Measurements from ENCODE around the gene MAP1B.

Gene MAP1B

GRCh38 chr5:72199681-72200080 is 92.4 kb downstream of the MAP1B start:
- DNase-seq, result no peak

GRCh38 chr5:72202331-72202825 is 95.1 kb downstream of the MAP1B start:
- no peak for DNase-seq

- DNase-seq, result no peak
Observed at GRCh38 chr5:72203251-72203845, 96.1 kb downstream of the MAP1B start.

GRCh38 chr5:72204946-72205345 is 97.7 kb downstream of the MAP1B start:
- no peak for DNase-seq

GRCh38 chr5:72205431-72206009 is 98.2 kb downstream of the MAP1B start:
- DNase-seq, result peak; percentile 39

- no peak for DNase-seq
Observed at GRCh38 chr5:72206160-72206559, 98.9 kb downstream of the MAP1B start.

GRCh38 chr5:72206994-72207393 is 99.7 kb downstream of the MAP1B start:
- DNase-seq, result no peak

GRCh38 chr5:72208324-72208926 is 101.2 kb downstream of the MAP1B start:
- no peak for DNase-seq

GRCh38 chr5:72209147-72210115 is 102.2 kb downstream of the MAP1B start:
- DNase-seq, result peak; percentile 76

- DNase-seq, result peak; percentile 90
Observed at GRCh38 chr5:72210888-72211678, 103.8 kb downstream of the MAP1B start.

GRCh38 chr5:72212171-72212570 is 104.9 kb downstream of the MAP1B start:
- no peak for DNase-seq

- DNase-seq, result no peak
Observed at GRCh38 chr5:72213482-72213881, 106.2 kb downstream of the MAP1B start.

GRCh38 chr5:72214168-72214567 is 106.9 kb downstream of the MAP1B start:
- DNase-seq, result no peak

- no peak for DNase-seq
Observed at GRCh38 chr5:72216756-72217155, 109.5 kb downstream of the MAP1B start.

- no peak for DNase-seq
Observed at GRCh38 chr5:72221099-72221498, 113.8 kb downstream of the MAP1B start.

GRCh38 chr5:72221541-72221940 is 114.3 kb downstream of the MAP1B start:
- DNase-seq, result no peak

GRCh38 chr5:72222521-72222920 is 115.2 kb downstream of the MAP1B start:
- peak; percentile 26 for DNase-seq

GRCh38 chr5:72223371-72223770 is 116.1 kb downstream of the MAP1B start:
- DNase-seq, result peak; percentile 24

GRCh38 chr5:72224946-72225463 is 117.7 kb downstream of the MAP1B start:
- peak; percentile 84 for DNase-seq

- DNase-seq, result no peak
Observed at GRCh38 chr5:72225741-72226140, 118.5 kb downstream of the MAP1B start.

GRCh38 chr5:72226950-72227349 is 119.7 kb downstream of the MAP1B start:
- DNase-seq, result no peak

- DNase-seq, result no peak
Observed at GRCh38 chr5:72228960-72229359, 121.7 kb downstream of the MAP1B start.
